ENCODE data around the gene ARHGAP15.
A peak's percentile ranks its signal among the peaks of the same experiment; 100 is the strongest.

Gene ARHGAP15

DNA sequence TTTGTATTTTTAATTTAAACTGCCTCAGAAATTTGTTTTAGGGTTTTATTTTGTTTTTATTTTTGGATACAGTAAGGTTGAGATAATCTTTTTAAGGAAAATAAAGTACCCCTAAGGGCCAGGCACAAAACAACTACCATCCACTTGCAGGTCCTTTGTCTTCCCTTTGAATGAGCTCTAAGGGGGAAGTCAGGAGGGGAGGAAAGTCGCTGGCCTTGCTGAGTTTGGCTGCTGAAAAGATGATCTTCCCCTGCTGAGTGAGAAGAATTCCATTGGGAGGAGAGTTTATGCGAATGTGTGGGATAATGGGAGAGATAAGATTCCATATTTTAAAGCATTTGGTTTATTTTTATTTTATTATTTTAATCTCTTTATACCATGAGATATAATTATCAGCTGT, 100.7 kb downstream of the ARHGAP15 start:
- no peak for DNase-seq

GRCh38 chr2:143230506-143231253, 101.5 kb downstream of the ARHGAP15 start:
- DNase-seq, result no peak

- DNase-seq, result no peak
These were observed 102.0 kb downstream of the ARHGAP15 start for GRCh38 chr2:143231254-143231645.

DNA sequence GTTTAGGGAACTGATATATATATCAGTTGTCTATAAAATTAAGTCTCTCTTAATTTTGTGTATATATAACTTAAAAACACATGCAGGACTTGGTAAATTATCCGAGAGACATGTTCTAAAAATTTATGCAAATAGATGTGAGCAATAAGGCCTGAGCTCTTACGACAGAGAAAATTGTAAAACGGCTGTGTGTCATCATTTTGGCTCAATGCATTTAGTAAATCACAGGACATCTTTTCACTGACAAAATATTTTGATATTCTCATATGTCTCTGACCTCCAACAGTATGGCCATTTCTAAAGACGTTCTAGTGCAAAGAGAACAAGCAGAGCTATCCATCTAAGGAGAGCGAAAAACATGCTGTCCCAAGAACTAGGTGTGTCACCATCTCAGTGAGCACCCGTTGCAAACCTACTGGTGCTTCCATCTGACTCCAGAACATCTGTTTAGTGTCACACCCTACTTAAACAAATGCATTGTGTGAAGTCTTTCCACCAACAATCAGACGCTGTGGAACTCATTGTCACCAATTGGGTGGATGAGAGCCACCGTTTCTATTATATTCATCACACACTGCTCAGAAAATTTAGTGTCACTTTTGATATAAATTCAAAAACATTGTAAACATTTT, 108.0 kb downstream of the ARHGAP15 start:
- no peak for DNase-seq

DNA sequence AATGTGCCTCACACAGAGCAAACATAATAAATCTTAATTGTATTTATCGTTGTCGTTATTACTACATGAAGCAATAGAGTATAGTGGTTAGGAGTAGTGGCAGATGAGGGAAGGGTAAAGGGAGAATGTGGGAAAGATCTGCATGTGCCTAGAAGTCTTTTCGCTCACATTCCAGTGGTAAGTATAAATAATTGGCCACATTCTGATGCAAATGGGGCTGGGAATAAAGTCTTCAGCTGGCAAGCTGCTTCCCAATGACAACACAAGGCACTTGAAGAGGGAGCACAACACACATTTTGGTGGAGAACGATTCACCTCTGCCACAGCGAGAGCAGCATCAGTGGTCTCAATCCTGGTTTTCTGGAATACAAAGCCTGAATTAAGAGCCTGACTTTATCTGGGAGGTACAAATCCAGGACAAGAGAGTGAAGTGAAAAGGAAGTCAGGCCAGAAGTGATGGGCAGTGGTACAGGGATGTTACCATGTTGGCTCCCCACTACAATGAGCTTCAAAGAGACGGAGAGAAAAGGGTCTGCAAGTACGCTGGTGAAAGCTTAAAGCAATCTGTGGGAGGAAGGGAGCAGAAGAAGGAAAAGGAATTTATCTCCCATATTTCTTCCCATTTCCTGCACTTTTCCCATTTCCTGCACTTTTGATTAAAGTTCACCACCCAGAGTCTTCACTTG, 112.3 kb downstream of the ARHGAP15 start:
- no peak for DNase-seq

GRCh38 chr2:143246246-143246645, 117.0 kb downstream of the ARHGAP15 start:
- no peak for DNase-seq

DNA sequence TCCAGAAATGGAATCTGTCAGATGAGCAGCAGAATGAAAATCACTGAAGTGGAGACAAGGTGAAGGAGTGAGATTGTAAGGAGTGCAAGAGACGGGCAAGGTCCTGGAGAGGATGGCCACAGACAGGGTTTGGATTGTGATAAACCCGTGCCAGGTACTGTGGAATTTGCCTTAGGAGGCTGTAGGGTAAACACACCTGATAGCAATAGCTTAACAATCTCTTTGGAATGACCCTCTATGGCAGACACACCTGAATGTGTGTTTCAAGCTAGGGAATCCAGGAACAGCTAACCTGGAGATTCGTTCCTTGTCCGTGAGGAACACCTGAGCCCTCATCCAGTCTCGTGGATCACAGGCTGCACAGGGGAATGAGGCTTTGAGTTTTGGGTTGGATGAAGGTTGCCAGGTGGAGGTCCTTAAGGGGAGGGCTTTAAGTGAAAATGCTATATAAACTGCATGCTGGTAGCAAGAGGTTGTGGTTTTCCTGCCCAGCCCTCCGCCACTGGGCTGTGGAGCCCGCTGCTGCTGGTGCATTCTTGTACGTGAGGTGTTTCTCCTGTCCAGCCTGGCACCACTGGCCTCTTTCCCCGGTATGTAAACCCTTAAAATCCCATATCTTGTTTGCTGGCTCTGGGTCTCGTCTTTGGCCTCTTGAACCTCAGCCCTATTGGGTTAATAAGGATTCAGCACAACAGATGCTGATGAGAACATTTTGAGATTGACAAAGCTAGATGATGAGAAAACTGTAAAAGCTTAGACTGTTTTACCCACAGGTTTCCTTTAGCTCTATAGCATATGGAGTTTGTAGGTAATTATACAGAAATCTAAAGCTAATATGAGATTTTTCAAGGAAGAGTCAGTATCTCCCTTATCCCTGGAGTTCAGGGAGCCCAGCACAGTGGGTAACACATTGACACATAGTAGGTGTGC, 117.9 kb downstream of the ARHGAP15 start:
- peak in 1 of 2 donors; percentile 22 for DNase-seq

GRCh38 chr2:143248631-143249030, 119.4 kb downstream of the ARHGAP15 start:
- no peak for DNase-seq

DNA sequence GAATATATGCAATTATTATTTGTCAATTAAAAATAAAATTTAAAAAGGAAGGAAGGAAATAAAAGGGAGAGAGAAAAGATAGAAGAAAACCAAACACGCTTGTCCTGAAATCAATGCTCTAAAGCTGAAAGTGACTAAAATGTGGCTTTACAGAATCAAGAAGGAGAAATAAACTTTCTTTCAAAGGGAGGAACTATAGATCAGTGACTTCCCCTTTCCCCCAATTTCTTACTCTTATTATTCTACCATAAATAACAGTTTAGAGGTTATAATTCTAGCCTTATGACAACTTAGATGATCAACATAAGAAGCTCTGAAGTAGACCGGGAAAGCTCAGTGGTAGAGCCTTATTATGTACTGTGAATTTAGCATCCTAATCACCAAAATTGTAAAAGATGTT, 122.5 kb downstream of the ARHGAP15 start:
- DNase-seq, result no peak

DNA sequence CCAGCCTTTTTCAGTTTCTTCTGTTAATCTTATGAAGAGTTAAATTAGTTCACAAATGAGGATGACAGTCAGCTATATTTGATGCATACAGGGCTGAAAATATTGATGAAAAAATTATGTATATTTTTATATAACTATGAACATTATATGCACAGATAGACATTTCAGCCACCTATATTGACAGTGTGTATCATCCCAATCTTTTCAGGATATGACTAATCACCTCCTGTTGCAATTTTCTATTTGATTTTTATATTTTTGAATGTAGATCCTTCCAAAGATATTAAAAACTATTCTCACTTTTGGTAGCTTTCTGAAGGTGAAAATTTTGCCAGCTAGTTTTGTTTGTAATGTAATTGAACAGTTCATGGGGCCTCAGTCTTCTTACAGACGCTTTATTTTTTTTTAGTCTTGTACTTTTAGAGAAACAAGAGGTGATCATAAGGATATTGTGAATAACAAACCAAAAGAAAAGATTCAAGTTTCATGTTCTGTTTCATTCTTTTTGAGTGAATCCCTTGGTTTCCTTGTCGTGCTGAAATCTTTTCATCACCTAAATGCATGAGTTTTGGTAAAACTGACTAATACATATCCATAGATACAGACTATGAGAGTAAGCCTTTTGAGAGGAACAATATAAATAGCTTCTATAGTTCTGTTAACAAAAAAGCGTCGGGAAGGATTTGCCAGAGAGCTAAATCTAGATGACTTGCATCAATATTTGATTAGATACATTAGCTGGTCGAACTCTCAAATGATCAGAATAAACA, 123.1 kb downstream of the ARHGAP15 start:
- no peak for DNase-seq

GRCh38 chr2:143254110-143254509, 124.9 kb downstream of the ARHGAP15 start:
- DNase-seq, result peak in 1 of 2 donors; percentile 24

GRCh38 chr2:143255086-143255485, 125.9 kb downstream of the ARHGAP15 start:
- no peak for DNase-seq

- DNase-seq, result no peak
These were observed 126.7 kb downstream of the ARHGAP15 start for GRCh38 chr2:143255899-143256298.

GRCh38 chr2:143258126-143258892, 129.1 kb downstream of the ARHGAP15 start:
- DNase-seq, result no peak

DNA sequence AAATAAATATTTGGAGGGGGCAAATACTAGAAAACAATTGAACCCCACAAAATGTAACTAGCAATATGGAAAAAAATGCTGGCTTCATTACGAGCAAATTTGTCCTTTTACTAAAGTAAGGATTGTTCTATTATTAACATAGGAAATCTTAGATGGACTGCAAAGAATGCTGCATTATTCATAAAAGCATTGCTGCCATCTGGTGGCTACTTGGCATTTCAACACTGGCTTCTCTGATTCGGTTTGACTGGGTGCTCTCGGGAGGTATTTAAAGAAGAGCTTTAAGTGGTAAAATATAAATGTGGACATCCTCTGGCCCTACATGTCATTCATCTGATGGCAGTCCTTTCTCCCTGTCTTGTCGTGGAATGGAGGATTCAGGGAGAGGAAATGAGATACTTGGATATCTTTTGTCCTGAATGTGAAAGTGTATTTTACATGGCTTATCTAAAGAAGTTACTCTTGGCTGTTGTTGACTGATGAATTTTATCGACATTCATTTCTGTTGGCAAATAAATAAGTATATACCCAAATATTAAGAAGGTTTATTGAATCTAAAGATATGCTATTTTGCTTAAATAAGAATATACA, 130.2 kb downstream of the ARHGAP15 start:
- peak; percentile 70 to 75 for DNase-seq

GRCh38 chr2:143261986-143262385, 132.8 kb downstream of the ARHGAP15 start:
- DNase-seq, result peak; percentile 31 to 45

GRCh38 chr2:143262389-143262788, 133.2 kb downstream of the ARHGAP15 start:
- DNase-seq, result no peak

DNA sequence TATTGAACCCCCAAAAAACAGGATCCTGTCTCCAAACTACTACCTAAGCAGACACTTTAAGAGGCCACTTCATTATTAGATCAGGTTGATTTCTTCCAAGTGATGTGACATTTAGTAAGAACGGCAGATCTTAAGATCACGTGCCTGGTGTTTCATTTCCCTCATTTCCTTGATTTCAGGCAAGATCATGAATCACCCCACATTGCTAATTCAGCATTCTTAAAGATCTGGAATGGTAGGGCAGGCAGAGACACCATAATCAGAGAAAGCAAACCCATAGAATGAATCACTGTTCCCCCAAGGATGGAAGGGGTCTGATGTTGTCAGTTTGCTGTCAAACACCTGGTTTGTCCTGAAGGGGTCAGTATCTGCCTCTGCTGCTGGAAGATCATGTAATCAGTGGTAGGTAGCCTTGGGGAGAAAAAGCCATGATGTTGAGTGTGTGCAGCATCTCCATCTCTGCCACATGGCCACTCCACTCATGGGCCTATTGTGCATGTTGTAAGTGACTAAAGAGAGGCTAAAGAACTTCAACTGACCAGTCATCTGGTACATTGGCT, 133.9 kb downstream of the ARHGAP15 start:
- DNase-seq, result no peak

GRCh38 chr2:143264851-143265250, 135.6 kb downstream of the ARHGAP15 start:
- no peak for DNase-seq

DNA sequence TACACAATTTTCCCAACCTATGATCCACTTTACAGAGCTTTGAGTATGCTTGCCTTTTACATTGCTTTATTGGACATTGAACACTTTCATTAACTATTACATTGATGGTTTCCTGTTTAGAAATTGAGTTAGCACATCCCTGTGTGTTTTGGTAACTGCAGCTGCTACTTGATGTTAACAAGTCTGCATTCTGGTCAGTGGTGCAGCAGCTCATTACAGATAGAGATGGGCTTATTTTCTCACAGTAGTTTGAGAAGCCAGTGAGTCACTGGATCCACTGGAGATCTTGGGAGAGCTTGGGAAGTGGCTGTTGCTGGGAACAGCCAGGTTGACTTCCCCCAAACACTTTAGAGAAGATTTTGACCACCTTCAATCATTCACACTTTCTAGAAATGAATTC, 150.5 kb downstream of the ARHGAP15 start:
- no peak for DNase-seq
